Body of pancreas (tissue), 4 donors: ENCODE results near the gene KRT83. TPM values are rescaled to one million over a fixed set of nuclear protein-coding genes. Genes with fewer than 3 reads are reported as not detected.

ENCODE experiments used
- ATAC-seq: fragments of 150-250 bp; one replicate; pipeline ENCODE4 v1.9.1; 2016
- DNase-seq, 4 donors: peaks; one replicate each; pipeline ENCODE4 v3.0.0-alpha.2; 2019
- H3K27ac ChIP-seq, 4 donors: fragments of 200-600 bp; sonication (generic); 1 replicate in 3 of 4; 2 replicates in 1 of 4; pipeline versions ENCODE4 v1.5.1 to v1.6.1; 2016 to 2019; ENCODE audit warnings: mild to moderate bottlenecking in 1 of 4, mixed read lengths in 1 of 4, moderate library complexity in 1 of 4
- H3K27me3 ChIP-seq, 2 donors: fragments of 200-600 bp; sonication (generic); one replicate each; pipeline ENCODE4 v1.6.0; 2016; ENCODE audit warnings: mild to moderate bottlenecking in 1 of 2
- H3K36me3 ChIP-seq, 2 donors: fragments of 200-600 bp; sonication (generic); replicated peaks in 1 of 2; 2 replicates each; pipeline ENCODE4 v1.5.1; 2016; ENCODE audit warnings: low read depth in 2 of 2; ENCODE audit not compliant: insufficient read depth in 1 of 2
- H3K4me1 ChIP-seq: fragments of 200-600 bp; sonication (generic); one replicate; pipeline ENCODE4 v1.6.0; 2016
- H3K4me3 ChIP-seq, 2 donors: fragments of 200-600 bp; sonication (generic); 1 replicate in 1 of 2; 2 replicates in 1 of 2; pipeline ENCODE4 v1.5.1; 2016 to 2019
- H3K9me3 ChIP-seq, 3 donors: fragments of 200-600 bp; sonication (generic); 1 replicate in 2 of 3; 2 replicates in 1 of 3; pipeline ENCODE4 v1.5.1; 2016
- CTCF ChIP-seq, 7 experiments: fragments of 450-650 bp in 4 of 7; fragments of 200-600 bp in 3 of 7; sonication (generic) in 3 of 7; IDR thresholded peaks; one replicate each; pipeline ENCODE4 v1.5.1; 2016 to 2019; ENCODE audit warnings: antibody characterized with exemption in 7 of 7
- POLR2A ChIP-seq, 3 donors: fragments of 450-650 bp; IDR thresholded peaks; one replicate each; pipeline ENCODE4 v1.6.1; 2016; ENCODE audit warnings: antibody characterized with exemption in 3 of 3, mild to moderate bottlenecking in 2 of 3
- WGBS, 2 donors: methylation state at CpG; one replicate each; pipeline ENCODE4 v1.1.5; 2017; 5-methylcytosine and 5-hydroxymethylcytosine counted together
- intact Hi-C: fragments of 100-400 bp; cut with DNase I; formaldehyde crosslinking; loops from one replicate; pipeline ENCODE4 v1.15.1; 2023
- total RNA-seq, 2 donors: library from RNA; depleted of rRNA; stranded (reverse); fragments of >200 nt; gene quantifications; one replicate each; pipeline ENCODE4 v1.1.0, GENCODE V29; 2016

KRT83 gene
- total RNA-seq, 2 donors from 2014 or later, result not detected

GRCh38 chr12:52327830-52328500, 6.8 kb upstream of the KRT83 start:
- 46 to 55% methylated on average over 10 of the region's 10 CpGs for WGBS, 2 donors
- no peaks in the 10 kb centered on the region for H3K9me3 ChIP-seq
- no peak for DNase-seq
- ATAC-seq, result no peak
- no peaks in the 10 kb centered on the region for H3K27me3 ChIP-seq
- no peak overlapping the region for H3K27ac ChIP-seq
- peaks cover 5% of the 10 kb centered on the region for H3K4me1 ChIP-seq
- H3K36me3 ChIP-seq, result no peaks in the 10 kb centered on the region
- H3K4me3 ChIP-seq, result no peak overlapping the region
- intact Hi-C loops, result no loop called here
- TF ChIP-seq CTCF (IDR thresholded peaks at IDR 0.05) (no peak), POLR2A (IDR thresholded peaks at IDR 0.05) (no peak)

- ATAC-seq, result peak; percentile 99
- peak; percentile 90 to 95 (median 93) for DNase-seq
- no peaks in the 10 kb centered on the region for H3K36me3 ChIP-seq
- H3K27ac ChIP-seq, result no peak overlapping the region
- H3K4me1 ChIP-seq, result peaks cover 5% of the 10 kb centered on the region
- intact Hi-C loops, result no loop called here
- no peaks in the 10 kb centered on the region for H3K9me3 ChIP-seq
- no peaks in the 10 kb centered on the region for H3K27me3 ChIP-seq
- TF ChIP-seq POLR2A (IDR thresholded peaks at IDR 0.05) (no peak), CTCF (IDR thresholded peaks at IDR 0.05) (peak; percentile 80 to 98 (median 98))
- no peak overlapping the region for H3K4me3 ChIP-seq
- 27 to 34% methylated on average over 11 of the region's 11 CpGs for WGBS, 2 donors
These were observed 6.0 kb upstream of the KRT83 start for GRCh38 chr12:52327052-52327829.

GRCh38 chr12:52324153-52324444, 2.9 kb upstream of the KRT83 start:
- Histone ChIP-seq H3K9me3 (no peaks in the 10 kb centered on the region), H3K27me3 (no peaks in the 10 kb centered on the region), H3K36me3 (no peaks in the 10 kb centered on the region), H3K27ac (no peak overlapping the region), H3K4me3 (no peak overlapping the region), H3K4me1 (peaks cover 5% of the 10 kb centered on the region)
- ATAC-seq (no peak), DNase-seq (no peak)
- 92 to 100% methylated on average over 2 to 3 of the region's 3 CpGs for WGBS, 2 donors
- intact Hi-C loops, result loop anchor here (5.0 kb wide), 1 partner anchor 167 kb away; no protein-coding TSS in a partner anchor
- no peak for TF ChIP-seq POLR2A (IDR thresholded peaks at IDR 0.05)
- no peak for TF ChIP-seq CTCF (IDR thresholded peaks at IDR 0.05)

GRCh38 chr12:52323416-52324152, 2.4 kb upstream of the KRT83 start:
- no peak overlapping the region for H3K27ac ChIP-seq
- TF ChIP-seq POLR2A (IDR thresholded peaks at IDR 0.05) (no peak), CTCF (IDR thresholded peaks at IDR 0.05) (no peak)
- no peaks in the 10 kb centered on the region for H3K9me3 ChIP-seq
- no peak for ATAC-seq
- H3K27me3 ChIP-seq, result no peaks in the 10 kb centered on the region
- DNase-seq, result no peak
- H3K4me3 ChIP-seq, result no peak overlapping the region
- no peaks in the 10 kb centered on the region for H3K36me3 ChIP-seq
- intact Hi-C loops, result loop anchor here (5.0 kb wide), 1 partner anchor 166 kb away; no protein-coding TSS in a partner anchor
- 78 to 85% methylated on average over 10 of the region's 10 CpGs for WGBS, 2 donors
- peaks cover 5% of the 10 kb centered on the region for H3K4me1 ChIP-seq
